Frontal cortex (tissue), 4 donors: ENCODE measurements around the gene WDR86. TPM values are rescaled to one million over a fixed set of nuclear protein-coding genes. Genes with fewer than 3 reads are reported as not detected.

ENCODE experiments used
- DNase-seq, 2 donors: peaks; one replicate each; pipeline ENCODE4 v3.0.0; 2012; ENCODE audit warnings: low spot score in 2 of 2
- FAIRE-seq: peaks from 2 replicates; lab custom pipeline; 2012; peaks lifted over from hg19 to GRCh38; lab: Jason Lieb, UNC
- total RNA-seq: library from RNA; depleted of rRNA; stranded (reverse); fragments of >200 nt; gene quantifications from one replicate; pipeline ENCODE4 v1.2.3, GENCODE V29; 2014
- donor health status: control.
- donor health status: control.
- donor health status: control.

Gene WDR86, protein sequence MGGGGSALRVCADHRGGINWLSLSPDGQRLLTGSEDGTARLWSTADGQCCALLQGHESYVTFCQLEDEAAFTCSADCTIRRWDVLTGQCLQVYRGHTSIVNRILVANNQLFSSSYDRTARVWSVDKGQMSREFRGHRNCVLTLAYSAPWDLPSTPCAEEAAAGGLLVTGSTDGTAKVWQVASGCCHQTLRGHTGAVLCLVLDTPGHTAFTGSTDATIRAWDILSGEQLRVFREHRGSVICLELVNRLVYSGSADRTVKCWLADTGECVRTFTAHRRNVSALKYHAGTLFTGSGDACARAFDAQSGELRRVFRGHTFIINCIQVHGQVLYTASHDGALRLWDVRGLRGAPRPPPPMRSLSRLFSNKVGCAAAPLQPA
- total RNA-seq = 49.7 TPM

- DNase-seq = no peak
- no peak for FAIRE-seq
Observed at GRCh38 chr7:151409667-151410404, at the start of gene WDR86. WDR86 (minus strand) TSS chr7:151410038; CDS start chr7:151409589, 449 bp downstream.

DNA sequence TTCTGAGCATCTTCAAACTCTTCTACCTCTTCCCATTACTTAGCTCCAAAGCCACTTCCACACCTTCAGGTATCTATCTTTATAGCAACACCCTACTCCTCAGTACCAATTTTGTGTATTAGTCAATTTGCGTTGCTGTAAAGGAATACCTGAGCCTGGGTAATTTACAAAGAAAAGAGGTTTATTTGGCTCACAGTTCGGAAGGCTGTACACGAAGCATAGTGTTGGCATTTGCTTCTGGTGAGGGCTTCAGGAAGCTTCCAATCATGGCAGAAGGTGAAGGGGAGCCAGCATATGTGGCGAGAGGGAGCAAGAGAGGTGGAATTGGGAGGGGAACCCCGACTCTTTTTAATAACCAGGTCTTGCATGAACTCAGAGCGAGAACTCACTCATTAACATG is 47.7 kb upstream of the WDR86 start:
- DNase-seq (no peak), FAIRE-seq (no peak)

- FAIRE-seq (no peak), DNase-seq (no peak)
Observed at GRCh38 chr7:151456782-151457181, 46.9 kb upstream of the WDR86 start.

GRCh38 chr7:151456276-151456675 is 46.4 kb upstream of the WDR86 start:
- FAIRE-seq (no peak), DNase-seq (no peak)

DNA sequence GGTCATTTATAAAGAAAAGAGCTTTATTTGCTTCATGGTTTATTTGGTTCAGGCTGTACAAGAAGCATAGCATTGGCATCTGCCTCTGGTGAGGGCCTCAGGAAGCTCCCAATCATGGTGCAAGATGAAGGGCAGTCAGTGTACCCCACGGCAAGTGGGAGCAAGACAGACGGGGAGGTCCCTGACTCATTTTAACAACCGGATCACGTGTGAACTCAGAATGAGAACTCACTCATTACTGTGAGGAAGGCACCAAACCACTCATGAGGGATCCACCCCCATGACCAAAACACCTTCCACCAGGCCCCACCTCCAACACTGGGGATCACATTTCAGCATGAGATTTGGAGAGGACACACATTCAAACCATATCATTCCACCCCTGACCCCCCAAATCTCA is 45.9 kb upstream of the WDR86 start:
- FAIRE-seq (no peak), DNase-seq (no peak)

GRCh38 chr7:151454932-151455530 is 45.2 kb upstream of the WDR86 start:
- DNase-seq = no peak
- no peak for FAIRE-seq

GRCh38 chr7:151454305-151454704 is 44.5 kb upstream of the WDR86 start:
- FAIRE-seq (no peak), DNase-seq (no peak)

GRCh38 chr7:151453326-151453791 is 43.5 kb upstream of the WDR86 start:
- no peak for DNase-seq
- FAIRE-seq = no peak

DNA sequence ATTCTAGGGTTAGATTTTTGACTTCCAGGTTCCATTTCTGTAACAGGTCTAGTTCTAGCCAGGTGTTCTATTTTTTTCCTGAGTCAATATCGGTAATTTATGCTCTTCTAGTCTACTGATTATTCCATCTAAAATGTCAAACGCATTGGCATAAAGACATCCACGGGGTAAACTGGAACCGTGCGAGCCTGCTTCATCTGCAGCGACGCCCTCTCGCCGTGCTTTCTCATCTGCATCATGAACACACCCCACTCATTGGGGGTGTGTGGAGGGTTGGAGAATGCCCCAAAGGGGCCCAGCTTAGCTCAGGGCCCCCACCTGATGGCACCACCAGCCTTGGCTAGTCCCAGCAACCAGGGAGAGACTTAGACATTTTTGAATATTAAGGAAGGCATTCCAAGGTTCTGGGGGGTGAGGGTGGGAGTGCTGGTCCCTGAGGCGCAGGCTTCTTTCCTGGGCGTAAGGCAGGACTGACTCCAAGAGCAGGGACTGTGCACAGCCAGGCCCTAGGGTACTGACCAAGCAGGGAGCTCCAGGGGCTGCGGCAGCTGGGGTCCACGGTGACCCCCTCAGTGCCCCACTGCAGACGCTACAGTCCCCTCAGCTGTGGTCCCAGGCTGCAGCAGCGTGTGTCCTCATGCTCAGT is 43.0 kb upstream of the WDR86 start:
- no peak for FAIRE-seq
- DNase-seq = no peak

GRCh38 chr7:151451626-151452571 is 42.1 kb upstream of the WDR86 start:
- DNase-seq (no peak), FAIRE-seq (no peak)

DNA sequence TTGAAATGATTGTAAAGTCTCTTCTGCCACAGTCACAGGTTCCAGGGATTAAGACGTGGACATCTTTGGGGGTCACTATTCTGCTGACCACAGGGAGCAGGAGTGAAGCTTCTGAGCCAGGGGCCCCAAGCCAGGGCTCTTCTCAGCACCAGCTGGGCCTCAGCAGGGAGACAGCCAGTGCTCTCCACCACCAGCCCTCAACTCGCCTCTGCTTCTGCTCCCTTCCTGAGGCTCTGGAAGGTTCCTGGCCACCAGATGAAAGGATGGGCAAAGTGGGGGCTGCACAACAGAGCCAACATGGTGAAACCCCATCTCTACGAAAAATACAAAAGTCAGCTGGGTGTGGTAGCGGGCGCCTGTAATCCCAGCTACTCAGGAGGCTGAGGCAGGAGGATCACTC is 41.3 kb upstream of the WDR86 start:
- DNase-seq (no peak), FAIRE-seq (no peak)

- FAIRE-seq = no peak
Observed at GRCh38 chr7:151449990-151450389, 40.2 kb upstream of the WDR86 start.

GRCh38 chr7:151448261-151449252 is 38.7 kb upstream of the WDR86 start:
- DNase-seq (peak; percentile 79 to 83), FAIRE-seq (no peak)

More at GRCh38 chr7:151449990-151450389, 40.2 kb upstream of the WDR86 start:
- no peak for DNase-seq

- DNase-seq (no peak), FAIRE-seq (no peak)
Observed at GRCh38 chr7:151447901-151448260, 38.0 kb upstream of the WDR86 start.

DNA sequence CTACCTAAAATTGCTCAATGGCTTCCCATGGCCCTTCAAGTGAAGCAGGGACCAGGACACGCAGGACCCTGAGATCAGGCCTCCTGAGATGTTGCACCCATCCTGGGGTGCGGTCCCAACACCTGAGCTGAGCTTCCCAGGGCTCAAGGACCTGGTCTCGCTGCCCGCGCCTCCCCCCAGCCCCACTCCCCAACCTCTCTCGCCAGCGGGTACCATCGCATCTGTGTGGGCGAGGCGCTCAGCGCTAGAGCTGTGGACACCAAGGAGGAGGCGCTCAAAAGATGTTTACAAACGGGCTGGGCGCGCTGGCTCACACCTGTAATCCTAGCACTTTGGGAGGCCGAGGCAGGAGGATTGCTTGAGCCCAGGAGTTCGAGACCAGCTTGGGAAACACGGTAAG is 37.5 kb upstream of the WDR86 start:
- DNase-seq = no peak
- FAIRE-seq = no peak

GRCh38 chr7:151446412-151446811 is 36.6 kb upstream of the WDR86 start:
- DNase-seq (no peak), FAIRE-seq (no peak)

DNA sequence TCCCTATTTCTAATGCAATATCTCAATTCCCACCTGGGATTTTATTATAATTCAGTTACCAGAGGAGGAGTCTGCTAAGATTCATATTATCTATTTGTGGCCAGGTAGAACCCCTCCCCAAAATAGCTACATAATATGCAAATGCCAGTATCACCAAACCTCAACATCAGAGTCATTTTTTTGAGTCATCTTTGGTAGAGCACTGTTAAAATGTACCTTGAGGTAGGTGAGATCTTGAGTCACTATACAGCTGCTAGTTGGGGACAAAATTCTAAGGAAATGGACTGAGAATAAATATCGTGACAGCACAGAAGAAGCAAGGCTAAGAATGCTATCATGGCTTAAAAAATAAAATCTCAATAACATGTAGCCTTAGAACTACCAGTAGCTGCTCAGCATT is 34.8 kb upstream of the WDR86 start:
- FAIRE-seq = no peak
- DNase-seq = no peak
